HL-60 (cell line): ENCODE measurements around the gene VPS13A.

ENCODE experiments used
- DNase-seq, 2 experiments: peaks; one replicate each; pipeline ENCODE4 v3.0.0-alpha.2; 2010 to 2020; ENCODE audit warnings: low read depth in 1 of 2, low spot score in 1 of 2
- H3K27ac ChIP-seq: fragments of 250-450 bp; sonication (Bioruptor Pico); replicated peaks from 2 replicates; pipeline ENCODE4 v1.5.1; 2020; ENCODE audit warnings: mild to moderate bottlenecking, moderate library complexity
- H3K27me3 ChIP-seq: fragments of 250-450 bp; sonication (Bioruptor Pico); 2 replicates; pipeline ENCODE4 v1.5.1; 2021; ENCODE audit warnings: mild to moderate bottlenecking, moderate library complexity; ENCODE audit not compliant: insufficient read depth, poor library complexity, severe bottlenecking
- H3K4me3 ChIP-seq: replicated peaks from 2 replicates; pipeline ENCODE4 v1.5.1; 2011; ENCODE audit warnings: mild to moderate bottlenecking, control low read depth, low read length; ENCODE audit not compliant: insufficient read depth
- CTCF ChIP-seq: IDR thresholded peaks from one replicate; pipeline ENCODE4 v1.5.1; 2011; ENCODE audit warnings: low read length, control low read depth, inconsistent platforms; ENCODE audit not compliant: insufficient read depth
- GABPA ChIP-seq: IDR thresholded peaks from 2 replicates; pipeline ENCODE4 v1.6.1; 2012; ENCODE audit warnings: low read depth
- POLR2AphosphoS5 ChIP-seq: IDR thresholded peaks from 2 replicates; pipeline ENCODE4 v1.6.1; 2012; ENCODE audit warnings: low read depth
- SPI1 ChIP-seq: IDR thresholded peaks from 2 replicates; pipeline ENCODE4 v1.6.1; 2012; ENCODE audit warnings: low read depth, mild to moderate bottlenecking, borderline replicate concordance
- TF ChIP-seq, protein P1 (sequence below): IDR thresholded peaks from 2 replicates; pipeline ENCODE4 v1.6.1; 2012; ENCODE audit warnings: low read depth; ENCODE audit not compliant: insufficient replicate concordance

Gene VPS13A

GRCh38 chr9:77435688-77436087 is 258.4 kb downstream of the VPS13A start:
- TF ChIP-seq SPI1, result no peak
- TF ChIP-seq CTCF, result no peak
- TF ChIP-seq POLR2AphosphoS5, result no peak
- TF ChIP-seq, protein P1, sequence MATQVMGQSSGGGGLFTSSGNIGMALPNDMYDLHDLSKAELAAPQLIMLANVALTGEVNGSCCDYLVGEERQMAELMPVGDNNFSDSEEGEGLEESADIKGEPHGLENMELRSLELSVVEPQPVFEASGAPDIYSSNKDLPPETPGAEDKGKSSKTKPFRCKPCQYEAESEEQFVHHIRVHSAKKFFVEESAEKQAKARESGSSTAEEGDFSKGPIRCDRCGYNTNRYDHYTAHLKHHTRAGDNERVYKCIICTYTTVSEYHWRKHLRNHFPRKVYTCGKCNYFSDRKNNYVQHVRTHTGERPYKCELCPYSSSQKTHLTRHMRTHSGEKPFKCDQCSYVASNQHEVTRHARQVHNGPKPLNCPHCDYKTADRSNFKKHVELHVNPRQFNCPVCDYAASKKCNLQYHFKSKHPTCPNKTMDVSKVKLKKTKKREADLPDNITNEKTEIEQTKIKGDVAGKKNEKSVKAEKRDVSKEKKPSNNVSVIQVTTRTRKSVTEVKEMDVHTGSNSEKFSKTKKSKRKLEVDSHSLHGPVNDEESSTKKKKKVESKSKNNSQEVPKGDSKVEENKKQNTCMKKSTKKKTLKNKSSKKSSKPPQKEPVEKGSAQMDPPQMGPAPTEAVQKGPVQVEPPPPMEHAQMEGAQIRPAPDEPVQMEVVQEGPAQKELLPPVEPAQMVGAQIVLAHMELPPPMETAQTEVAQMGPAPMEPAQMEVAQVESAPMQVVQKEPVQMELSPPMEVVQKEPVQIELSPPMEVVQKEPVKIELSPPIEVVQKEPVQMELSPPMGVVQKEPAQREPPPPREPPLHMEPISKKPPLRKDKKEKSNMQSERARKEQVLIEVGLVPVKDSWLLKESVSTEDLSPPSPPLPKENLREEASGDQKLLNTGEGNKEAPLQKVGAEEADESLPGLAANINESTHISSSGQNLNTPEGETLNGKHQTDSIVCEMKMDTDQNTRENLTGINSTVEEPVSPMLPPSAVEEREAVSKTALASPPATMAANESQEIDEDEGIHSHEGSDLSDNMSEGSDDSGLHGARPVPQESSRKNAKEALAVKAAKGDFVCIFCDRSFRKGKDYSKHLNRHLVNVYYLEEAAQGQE, result no peak
- no peak for DNase-seq
- H3K27ac ChIP-seq, result no peak overlapping the region
- H3K4me3 ChIP-seq, result no peak overlapping the region
- no peaks in the 10 kb centered on the region for H3K27me3 ChIP-seq

GRCh38 chr9:77438653-77439052 is 261.3 kb downstream of the VPS13A start:
- no peaks in the 10 kb centered on the region for H3K27me3 ChIP-seq
- H3K27ac ChIP-seq, result no peak overlapping the region
- no peak overlapping the region for H3K4me3 ChIP-seq
- TF ChIP-seq SPI1 (no peak), GABPA (no peak), CTCF (no peak), POLR2AphosphoS5 (no peak)
- TF ChIP-seq, protein P1, result no peak
- DNase-seq, result no peak

GRCh38 chr9:77440057-77440456 is 262.7 kb downstream of the VPS13A start:
- Histone ChIP-seq H3K4me3 (no peak overlapping the region), H3K27me3 (no peaks in the 10 kb centered on the region), H3K27ac (peak overlapping the region; percentile 36; the same call in 1 of the 2 replicates)
- no peak for TF ChIP-seq SPI1
- TF ChIP-seq GABPA, result no peak
- no peak for TF ChIP-seq POLR2AphosphoS5
- TF ChIP-seq CTCF, result no peak
- TF ChIP-seq, protein P1, result no peak
- DNase-seq, result no peak
